HUES48 (cell line): ENCODE data around the gene RPS6KL1.
"Not testable (repeated sequence)": the region's sequence is repeated elsewhere in the genome, so short reads cannot be mapped to it uniquely, and the experiment has no call there.

Experiments used
- H3K27ac ChIP-seq: one replicate; pipeline ENCODE4 v1.7.0; 2013; ENCODE audit warnings: low read depth, low read length, inconsistent platforms
- H3K27me3 ChIP-seq: 2 replicates; pipeline ENCODE4 v1.6.1; 2013; ENCODE audit warnings: mild to moderate bottlenecking, low read length; ENCODE audit not compliant: control insufficient read depth, insufficient read depth
- H3K36me3 ChIP-seq: 2 replicates; pipeline ENCODE4 v1.6.1; 2013; ENCODE audit warnings: low read length; ENCODE audit not compliant: control insufficient read depth, insufficient read depth
- H3K4me1 ChIP-seq: 2 replicates; pipeline ENCODE4 v1.6.1; 2013; ENCODE audit warnings: mild to moderate bottlenecking, low read length; ENCODE audit not compliant: control insufficient read depth, insufficient read depth
- H3K4me3 ChIP-seq: 2 replicates; pipeline ENCODE4 v1.5.1; 2013; ENCODE audit warnings: mild to moderate bottlenecking, low read depth, low read length
- H3K9ac ChIP-seq: 2 replicates; pipeline ENCODE4 v1.6.1; 2013; ENCODE audit warnings: mild to moderate bottlenecking, low read depth, low read length, moderate library complexity
- H3K9me3 ChIP-seq: 2 replicates; pipeline ENCODE4 v1.6.1; 2013; ENCODE audit warnings: low read length; ENCODE audit not compliant: control insufficient read depth, insufficient read depth

The RPS6KL1 gene

DNA sequence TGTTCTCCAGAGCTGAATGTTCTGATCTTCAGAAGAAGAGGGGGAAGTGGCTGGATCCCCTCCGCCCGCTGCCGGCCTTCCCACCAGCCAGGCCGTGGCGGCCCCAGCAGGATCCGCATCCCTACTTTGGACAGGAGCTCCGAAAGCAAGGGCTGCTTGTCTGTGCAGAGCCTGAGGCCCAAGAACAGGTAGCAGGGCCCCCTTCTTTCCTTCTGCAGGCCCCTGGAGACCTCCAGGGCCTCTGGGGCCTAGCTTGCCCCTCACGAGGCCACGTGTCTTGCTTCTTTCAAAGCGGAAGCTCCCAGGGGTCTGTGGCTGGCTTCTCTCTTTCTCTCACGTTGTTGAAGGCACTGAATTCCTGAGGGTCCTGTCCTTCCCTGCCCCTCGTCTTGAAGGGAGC is 19.1 kb upstream of the RPS6KL1 start:
- no peaks in the 10 kb centered on the region for H3K27me3 ChIP-seq
- no peaks in the 10 kb centered on the region for H3K4me1 ChIP-seq
- no peaks in the 10 kb centered on the region for H3K36me3 ChIP-seq
- no peak overlapping the region for H3K4me3 ChIP-seq
- no peaks in the 10 kb centered on the region for H3K9me3 ChIP-seq
- no peak overlapping the region for H3K9ac ChIP-seq
- no peak overlapping the region for H3K27ac ChIP-seq

- no peaks in the 10 kb centered on the region for H3K27me3 ChIP-seq
- no peak overlapping the region for H3K27ac ChIP-seq
- no peaks in the 10 kb centered on the region for H3K4me1 ChIP-seq
- no peak overlapping the region for H3K4me3 ChIP-seq
- no peaks in the 10 kb centered on the region for H3K9me3 ChIP-seq
- no peak overlapping the region for H3K9ac ChIP-seq
- H3K36me3 ChIP-seq: no peaks in the 10 kb centered on the region
Measured at GRCh38 chr14:74941676-74942097, 18.6 kb upstream of the RPS6KL1 start.

GRCh38 chr14:74940956-74941565 is 18.0 kb upstream of the RPS6KL1 start:
- H3K4me3 ChIP-seq: no peak overlapping the region
- no peak overlapping the region for H3K9ac ChIP-seq
- H3K27me3 ChIP-seq: no peaks in the 10 kb centered on the region
- H3K27ac ChIP-seq: no peak overlapping the region
- no peaks in the 10 kb centered on the region for H3K4me1 ChIP-seq
- H3K9me3 ChIP-seq: no peaks in the 10 kb centered on the region
- H3K36me3 ChIP-seq: no peaks in the 10 kb centered on the region

DNA sequence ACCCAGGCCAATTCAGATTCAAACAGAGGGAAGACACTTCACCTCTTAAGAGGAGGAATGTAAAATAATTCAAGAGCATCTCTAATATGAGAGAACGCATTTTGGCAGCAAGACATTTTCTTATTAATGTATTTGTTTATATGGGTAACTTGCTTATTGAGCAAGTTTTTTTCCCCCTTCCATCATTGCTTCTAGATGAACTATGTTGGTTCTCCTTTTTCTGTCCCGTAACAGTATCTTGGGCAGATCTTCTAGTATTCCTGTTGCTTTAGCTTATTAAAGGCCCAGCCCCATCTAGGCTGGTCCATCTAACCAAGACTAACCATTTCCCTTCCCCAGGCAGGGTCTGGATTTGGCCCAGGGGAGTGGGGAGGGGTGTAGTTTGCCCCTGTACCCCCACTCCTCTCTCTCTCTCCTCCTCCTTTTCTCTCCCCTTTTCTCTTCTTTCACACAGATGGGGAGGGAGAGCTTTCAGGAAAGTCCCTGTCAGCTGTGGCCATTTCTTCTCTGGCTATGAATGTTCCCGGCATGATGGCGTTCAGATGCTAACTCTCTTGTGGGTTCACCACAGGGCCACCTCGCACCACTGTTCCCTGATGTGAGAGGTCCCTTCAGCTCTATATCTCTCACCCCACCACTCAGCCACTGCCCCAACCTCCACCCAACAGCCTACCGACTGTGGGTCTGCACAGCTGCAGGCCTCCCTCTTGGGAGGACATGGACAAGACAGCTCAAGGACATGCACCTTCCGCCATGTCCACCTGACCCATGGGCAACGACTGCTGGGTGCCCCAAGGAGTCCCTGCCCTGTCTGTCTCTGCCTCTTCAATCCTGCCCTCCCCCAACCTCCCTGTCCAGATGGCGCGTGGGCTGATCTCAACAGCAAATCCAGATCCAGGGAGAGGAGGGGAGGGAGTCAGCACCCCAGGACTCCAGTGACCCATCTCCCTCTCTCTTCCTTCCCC is 15.8 kb upstream of the RPS6KL1 start:
- Histone ChIP-seq H3K27ac (no peak overlapping the region), H3K4me1 (no peaks in the 10 kb centered on the region), H3K9ac (no peak overlapping the region), H3K27me3 (no peaks in the 10 kb centered on the region), H3K4me3 (no peak overlapping the region), H3K9me3 (no peaks in the 10 kb centered on the region), H3K36me3 (no peaks in the 10 kb centered on the region)

DNA sequence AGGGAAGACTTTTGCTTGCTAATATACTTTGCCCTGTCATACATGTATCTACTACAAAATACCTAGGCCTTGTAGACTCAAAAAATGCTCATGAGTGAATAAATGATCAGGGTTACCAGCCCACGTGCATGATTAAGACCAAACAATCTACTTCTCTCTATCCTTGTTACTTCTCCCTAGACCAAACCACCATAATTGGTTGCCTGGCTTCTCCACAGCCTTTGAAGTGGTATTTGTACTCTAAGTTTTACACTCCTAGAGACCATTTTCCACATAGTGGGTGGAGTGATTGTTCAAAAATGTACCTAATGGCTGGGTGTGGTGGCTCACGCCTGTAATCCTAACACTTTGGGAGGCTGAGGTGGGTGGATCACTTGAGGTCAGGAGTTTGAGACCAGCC is 14.1 kb upstream of the RPS6KL1 start:
- Histone ChIP-seq H3K9me3 (no peaks in the 10 kb centered on the region), H3K27me3 (no peaks in the 10 kb centered on the region), H3K27ac (no peak overlapping the region), H3K9ac (no peak overlapping the region), H3K4me1 (no peaks in the 10 kb centered on the region), H3K4me3 (no peak overlapping the region), H3K36me3 (no peaks in the 10 kb centered on the region)

DNA sequence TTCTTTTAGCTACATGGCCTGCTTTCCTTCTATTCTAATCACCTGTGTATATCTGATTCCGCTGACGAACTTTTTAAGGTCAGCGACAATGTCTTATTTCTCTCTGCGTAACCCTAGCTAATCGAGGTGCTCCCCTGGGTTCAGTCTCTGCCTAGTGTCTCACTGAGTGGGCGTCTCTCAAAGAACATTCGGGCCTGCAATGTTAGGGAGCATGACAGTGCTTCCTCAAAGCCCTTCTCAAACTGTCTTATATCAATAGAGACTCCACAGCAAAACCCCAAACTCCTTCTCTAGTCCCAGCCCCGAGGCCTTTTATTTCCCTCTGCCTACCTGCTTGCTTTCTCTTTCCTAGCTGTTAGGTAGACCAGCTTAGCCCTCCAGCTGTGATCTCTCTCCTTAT is 13.7 kb upstream of the RPS6KL1 start:
- Histone ChIP-seq H3K9ac (no peak overlapping the region), H3K4me3 (no peak overlapping the region), H3K36me3 (no peaks in the 10 kb centered on the region), H3K27ac (no peak overlapping the region), H3K9me3 (no peaks in the 10 kb centered on the region), H3K4me1 (no peaks in the 10 kb centered on the region), H3K27me3 (no peaks in the 10 kb centered on the region)

DNA sequence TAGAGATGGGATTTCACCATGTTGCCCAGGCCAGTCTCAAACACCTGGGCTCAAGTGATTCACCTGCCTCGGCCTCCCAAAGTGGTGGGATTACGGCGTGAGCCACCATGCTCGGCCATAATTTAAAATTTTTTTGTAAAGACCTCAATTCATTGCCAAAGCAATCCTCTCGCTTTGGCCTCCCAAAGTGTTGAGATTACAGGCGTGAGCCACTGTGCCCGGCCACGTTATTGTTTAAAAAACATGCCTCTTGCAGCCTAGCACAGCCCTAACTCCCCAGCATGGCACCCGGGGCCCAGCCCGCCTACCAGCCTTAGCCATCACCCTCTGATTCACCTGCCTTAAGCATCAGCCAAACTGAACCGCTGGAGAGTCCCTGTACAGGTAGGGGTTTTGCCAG is 13.1 kb upstream of the RPS6KL1 start:
- no peaks in the 10 kb centered on the region for H3K4me1 ChIP-seq
- no peaks in the 10 kb centered on the region for H3K27me3 ChIP-seq
- H3K4me3 ChIP-seq: no peak overlapping the region
- H3K9me3 ChIP-seq: no peaks in the 10 kb centered on the region
- H3K27ac ChIP-seq: no peak overlapping the region
- H3K36me3 ChIP-seq: no peaks in the 10 kb centered on the region
- no peak overlapping the region for H3K9ac ChIP-seq

DNA sequence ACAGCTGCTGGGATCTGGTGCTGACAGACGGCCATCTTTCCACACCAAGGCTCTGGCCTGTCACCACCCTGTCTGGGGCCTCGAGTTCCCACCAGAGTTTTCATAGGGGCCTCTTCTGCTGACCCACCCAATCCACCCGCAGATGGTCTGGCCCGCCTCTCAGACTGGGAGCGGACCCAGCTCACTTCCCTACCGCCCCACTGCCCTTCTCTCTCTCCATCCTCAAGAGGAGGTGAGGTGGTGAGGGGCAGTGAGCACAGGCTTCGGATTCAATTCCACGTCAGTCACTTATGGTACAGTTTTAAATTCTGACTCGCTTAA is 12.3 kb upstream of the RPS6KL1 start:
- no peak overlapping the region for H3K27ac ChIP-seq
- H3K27me3 ChIP-seq: no peaks in the 10 kb centered on the region
- no peaks in the 10 kb centered on the region for H3K9me3 ChIP-seq
- no peaks in the 10 kb centered on the region for H3K36me3 ChIP-seq
- no peak overlapping the region for H3K4me3 ChIP-seq
- H3K9ac ChIP-seq: no peak overlapping the region
- no peaks in the 10 kb centered on the region for H3K4me1 ChIP-seq

- Histone ChIP-seq H3K9me3 (no peaks in the 10 kb centered on the region), H3K4me3 (no peak overlapping the region), H3K27me3 (no peaks in the 10 kb centered on the region), H3K9ac (no peak overlapping the region), H3K36me3 (no peaks in the 10 kb centered on the region), H3K4me1 (no peaks in the 10 kb centered on the region), H3K27ac (no peak overlapping the region)
Measured at GRCh38 chr14:74934476-74935359, 11.7 kb upstream of the RPS6KL1 start.

DNA sequence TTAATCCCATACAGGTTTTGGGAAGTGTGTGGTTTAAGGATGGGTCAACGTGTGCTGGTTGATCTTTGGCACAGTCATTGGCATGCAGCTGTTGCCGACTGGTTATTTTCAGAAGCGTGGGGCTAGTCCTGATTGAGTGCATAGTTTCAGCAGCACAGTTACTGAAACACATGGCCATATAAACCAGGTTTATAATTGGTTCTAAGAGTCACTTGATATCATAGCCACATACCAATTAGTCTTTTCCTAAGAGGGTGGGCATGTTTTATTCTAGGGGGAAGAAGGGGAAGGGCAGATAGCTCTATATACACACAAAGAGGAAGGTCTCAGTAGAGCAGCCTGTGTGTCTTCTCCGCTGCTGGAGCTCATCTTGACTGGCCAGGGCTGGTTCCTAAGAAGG is 11.0 kb upstream of the RPS6KL1 start:
- Histone ChIP-seq H3K27ac (no peak overlapping the region), H3K4me1 (no peaks in the 10 kb centered on the region), H3K9ac (no peak overlapping the region), H3K27me3 (no peaks in the 10 kb centered on the region), H3K4me3 (no peak overlapping the region), H3K9me3 (no peaks in the 10 kb centered on the region), H3K36me3 (no peaks in the 10 kb centered on the region)

GRCh38 chr14:74932936-74933335 is 9.9 kb upstream of the RPS6KL1 start:
- H3K9ac ChIP-seq, H3K27ac ChIP-seq, H3K4me3 ChIP-seq, H3K36me3 ChIP-seq, H3K27me3 ChIP-seq, H3K9me3 ChIP-seq, H3K4me1 ChIP-seq: not testable (repeated sequence)
